GM18868 (cell line): ENCODE measurements around the gene ZEB2.
A peak's percentile ranks its signal among the peaks of the same experiment; 100 is the strongest.
"Not testable (repeated sequence)": the region's sequence is repeated elsewhere in the genome, so short reads cannot be mapped to it uniquely, and the experiment has no call there.

ENCODE experiments used
- ATAC-seq: cut with Tn5 transposase; IDR thresholded peaks from one replicate; pipeline ENCODE4 v1.9.1; 2021; ENCODE audit warnings: mild to moderate bottlenecking, moderate library complexity; ENCODE audit not compliant: unreplicated experiment

Gene ZEB2

DNA sequence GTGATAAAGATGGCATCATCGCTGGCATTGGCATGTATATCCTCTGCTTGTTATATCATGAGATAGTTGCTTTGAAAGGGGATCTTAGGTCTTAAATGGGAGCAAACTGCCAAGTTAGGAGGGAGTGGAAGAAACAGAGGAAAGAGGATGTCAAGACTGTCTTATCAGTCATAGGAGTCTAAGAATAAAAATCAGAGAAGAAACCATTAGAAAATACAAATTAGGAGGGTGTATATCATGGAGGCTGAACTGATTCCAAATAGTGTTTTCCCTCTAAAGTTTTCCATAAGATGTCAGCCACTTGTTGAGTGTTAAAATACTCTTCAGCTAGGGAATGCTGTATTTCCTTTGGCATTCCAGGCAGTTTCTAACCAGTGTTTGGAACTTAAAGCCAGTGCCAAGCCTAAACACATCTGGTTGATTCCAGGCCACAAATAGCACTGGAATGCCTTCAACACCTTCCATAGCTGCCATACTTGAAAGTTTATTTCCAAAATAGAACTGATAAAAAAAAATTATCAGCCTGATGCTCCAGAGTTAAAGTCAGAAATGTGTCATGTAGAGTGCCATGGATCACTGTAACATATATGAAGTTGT is 129.4 kb downstream of the ZEB2 start:
- no peak for ATAC-seq

DNA sequence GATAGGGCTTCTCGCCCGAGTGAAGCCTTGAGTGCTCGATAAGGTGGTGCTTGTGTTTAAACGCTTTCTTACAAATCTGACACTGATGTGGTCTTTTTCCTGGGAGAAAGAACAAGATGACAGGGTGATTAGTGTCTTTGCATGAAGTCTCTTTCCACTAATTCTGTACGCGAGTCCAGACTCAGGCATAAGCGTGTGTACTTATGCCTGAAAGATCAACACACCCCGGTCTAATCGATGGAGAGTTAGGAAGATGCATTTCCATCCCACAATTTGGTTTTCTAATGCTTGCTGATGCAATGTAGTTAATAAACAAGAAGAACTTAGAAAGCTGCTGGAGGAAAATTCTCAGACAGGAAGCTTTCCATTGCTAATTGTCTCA is 130.0 kb downstream of the ZEB2 start:
- ATAC-seq = no peak

DNA sequence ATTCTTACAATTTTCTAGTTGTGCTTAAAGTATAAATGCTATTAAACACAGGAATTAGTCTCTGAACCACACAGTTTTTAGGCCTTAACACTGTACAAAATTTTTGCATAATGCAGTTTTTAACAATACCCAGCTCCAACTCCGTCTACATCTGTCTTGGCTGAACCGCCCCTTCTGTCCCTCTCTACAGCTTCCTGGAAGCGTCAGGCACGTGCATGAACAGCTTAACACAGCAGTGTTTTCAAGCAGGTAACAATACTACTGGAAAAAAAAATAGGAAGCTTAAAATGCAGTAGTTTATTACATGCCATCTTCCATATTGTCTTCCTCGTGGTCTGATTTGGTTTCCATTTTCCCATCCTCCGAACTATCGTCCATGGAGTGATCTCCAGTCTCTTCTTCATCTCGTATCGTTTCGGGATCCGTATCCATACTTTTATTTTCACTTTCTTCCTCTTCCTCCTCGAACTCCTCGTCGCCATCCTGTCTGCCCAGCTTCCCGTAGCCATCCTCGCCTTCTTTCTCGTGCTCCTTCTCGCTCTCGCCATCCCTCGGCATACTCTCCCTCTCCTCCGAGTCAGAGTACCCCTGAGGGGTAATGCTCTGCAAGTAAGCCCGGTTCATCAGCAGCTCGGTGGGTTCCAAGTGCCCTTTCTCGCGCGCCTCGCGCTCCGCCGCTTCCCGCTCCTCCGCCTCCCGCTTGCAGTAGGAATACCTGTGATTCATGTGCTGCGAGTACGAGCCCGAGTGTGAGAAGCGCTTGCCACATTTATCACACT is 130.6 kb downstream of the ZEB2 start:
- ATAC-seq = no peak

DNA sequence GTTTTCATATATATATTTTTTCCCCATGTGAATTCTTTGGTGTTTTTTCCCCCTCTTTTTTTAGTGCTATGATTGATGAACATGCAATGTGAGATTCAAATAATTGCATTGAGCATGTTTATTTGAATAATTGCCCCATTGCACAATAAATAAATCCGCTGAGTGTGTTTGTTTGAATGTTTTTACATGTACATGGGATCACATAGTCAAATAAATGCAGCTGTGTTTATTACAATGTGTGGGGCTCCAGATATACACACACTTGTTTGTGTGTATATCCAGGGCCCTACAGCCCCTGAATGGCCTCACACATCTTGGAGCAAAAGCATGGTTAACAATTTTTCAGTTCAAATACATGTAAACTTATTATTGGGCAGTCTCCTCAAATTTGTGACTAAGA is 134.5 kb downstream of the ZEB2 start:
- no peak for ATAC-seq

DNA sequence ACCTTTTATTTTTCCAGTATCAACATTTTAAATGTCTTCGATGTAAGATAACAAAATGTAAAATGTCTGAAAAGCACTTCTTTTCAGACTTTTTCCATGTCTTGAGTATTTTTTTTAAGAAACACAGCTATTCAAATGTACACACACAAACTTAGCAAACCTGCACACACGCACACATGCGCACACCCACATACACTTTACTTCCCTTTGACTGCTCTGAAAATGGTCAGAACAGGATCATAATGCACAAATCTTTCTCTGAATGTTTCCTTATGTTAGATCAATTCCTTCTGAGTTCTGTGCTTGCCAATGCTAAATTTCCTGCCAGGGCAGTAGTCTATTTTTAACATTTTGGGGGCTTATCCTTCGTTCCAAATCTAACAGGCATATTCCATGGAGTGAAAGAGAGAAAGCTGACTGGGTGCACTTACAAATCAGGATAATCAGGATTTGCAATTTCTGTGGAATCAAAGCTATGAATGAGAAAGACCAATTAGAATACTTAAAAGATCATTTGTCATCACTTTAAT is 136.3 kb downstream of the ZEB2 start:
- no peak for ATAC-seq

DNA sequence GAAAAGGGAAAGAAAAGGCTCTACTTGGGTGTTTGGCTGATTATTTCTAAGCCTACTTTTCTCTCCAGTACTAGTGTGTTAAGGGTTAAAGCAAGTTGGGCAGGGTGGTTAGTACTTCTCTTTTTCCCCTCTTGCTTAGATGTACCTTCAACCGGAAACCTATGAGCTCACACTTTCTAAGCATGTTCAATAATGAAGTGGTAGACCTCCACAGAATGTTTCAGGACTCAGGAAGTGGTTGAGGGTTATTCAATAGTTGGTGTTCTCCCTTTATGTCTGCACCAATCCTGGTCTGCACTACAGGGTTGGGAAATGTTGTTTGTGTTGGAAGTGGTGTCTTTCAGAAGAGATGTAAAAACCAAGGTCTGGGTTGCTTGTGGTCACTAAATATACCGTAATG is 137.1 kb downstream of the ZEB2 start:
- ATAC-seq = peak; percentile 97

DNA sequence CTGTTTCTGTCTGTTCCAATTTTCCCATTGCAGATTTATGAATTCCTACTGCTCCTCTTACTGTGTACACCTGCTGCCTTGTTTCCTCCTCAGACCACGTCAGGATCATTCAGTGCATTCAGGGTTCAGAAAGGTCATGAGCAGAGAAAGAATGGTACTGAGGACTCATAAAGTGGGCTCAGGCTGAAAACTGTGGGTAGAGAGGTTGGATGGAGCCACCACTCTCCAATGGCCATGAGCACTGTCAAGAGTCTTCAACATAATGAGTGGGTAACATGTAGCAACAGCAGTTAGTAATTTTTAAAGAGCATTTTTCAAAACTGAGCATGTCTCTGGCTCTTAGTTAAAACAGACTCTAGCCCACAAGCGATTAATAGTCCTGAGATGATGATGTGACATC is 138.2 kb downstream of the ZEB2 start:
- no peak for ATAC-seq

DNA sequence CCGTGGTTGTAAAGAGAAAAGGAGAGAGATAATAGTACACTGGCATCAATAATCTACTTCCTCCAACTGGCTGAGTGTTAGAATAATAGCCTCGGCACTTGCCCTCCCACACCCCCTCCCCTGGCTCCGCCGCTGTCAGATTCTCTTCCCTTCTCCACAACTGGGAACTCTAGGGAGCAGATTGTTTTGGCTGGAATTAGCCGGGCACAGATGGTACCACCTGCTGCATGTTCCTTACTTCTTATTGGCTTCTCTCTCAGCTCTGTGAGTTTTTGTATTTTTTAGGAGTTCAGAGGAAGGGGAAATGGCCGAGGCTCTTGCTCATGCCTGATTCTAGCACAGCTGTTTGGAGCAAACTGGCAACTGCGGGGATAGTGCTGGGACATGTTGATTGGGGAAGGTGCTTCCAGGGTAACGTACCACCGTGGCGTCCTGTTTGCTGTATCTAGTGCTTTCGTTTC is 140.0 kb downstream of the ZEB2 start:
- no peak for ATAC-seq

DNA sequence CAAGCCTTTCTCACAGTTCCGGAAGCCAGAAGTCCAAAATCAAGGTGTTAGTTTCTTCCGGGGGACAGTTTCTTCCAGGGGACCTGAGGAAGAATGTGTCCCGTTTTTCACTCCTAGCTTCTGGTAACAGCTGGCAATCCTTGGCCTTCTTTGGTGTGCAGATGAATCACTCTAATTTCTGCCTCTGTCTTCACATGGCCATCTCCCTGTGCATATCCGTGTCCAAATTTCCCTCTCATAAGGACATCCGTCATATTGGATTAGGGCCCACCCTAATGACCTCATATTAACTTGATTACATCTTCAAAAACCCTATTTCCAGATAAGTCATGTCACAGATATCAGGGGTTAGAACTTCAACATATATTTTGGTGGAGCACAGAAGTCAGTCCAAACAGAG is 141.4 kb downstream of the ZEB2 start:
- no peak for ATAC-seq

DNA sequence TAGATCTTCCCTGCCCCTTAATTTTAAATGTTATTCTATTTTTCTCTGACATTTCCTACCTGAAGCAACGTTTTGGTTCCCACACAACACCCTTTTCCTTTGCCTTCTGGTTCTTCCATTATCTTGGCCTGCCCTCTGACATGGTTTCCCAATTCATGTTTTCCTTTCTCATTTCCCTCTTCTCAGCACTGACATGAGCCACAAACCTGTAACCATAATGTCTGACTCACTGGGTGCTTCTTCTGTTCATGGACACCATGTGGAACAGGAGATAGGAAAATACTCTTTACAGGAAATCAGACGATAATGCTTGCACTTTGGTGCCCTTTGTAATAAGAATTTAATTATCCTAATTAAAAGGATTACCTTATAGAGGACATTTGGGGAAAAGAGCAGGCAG is 142.0 kb downstream of the ZEB2 start:
- no peak for ATAC-seq

DNA sequence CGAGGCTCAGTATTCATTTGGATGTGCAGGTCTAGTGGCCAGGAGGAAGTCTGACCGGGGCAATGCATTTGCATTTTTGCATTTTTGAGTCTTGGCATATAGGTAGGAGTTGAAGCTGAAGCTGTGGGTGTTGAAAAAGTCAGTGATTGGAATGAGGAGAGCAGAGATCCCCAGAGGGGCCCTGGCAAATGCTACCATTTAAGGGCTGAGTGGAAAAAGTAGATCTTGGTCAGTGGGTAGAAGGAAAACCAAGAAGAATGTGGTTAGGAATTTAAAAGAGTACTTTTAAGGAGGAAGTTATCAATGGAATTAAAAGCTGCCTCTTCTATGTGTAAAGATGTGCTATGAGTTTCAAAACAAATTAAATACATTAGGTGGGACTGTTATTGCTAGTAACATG is 143.0 kb downstream of the ZEB2 start:
- no peak for ATAC-seq

DNA sequence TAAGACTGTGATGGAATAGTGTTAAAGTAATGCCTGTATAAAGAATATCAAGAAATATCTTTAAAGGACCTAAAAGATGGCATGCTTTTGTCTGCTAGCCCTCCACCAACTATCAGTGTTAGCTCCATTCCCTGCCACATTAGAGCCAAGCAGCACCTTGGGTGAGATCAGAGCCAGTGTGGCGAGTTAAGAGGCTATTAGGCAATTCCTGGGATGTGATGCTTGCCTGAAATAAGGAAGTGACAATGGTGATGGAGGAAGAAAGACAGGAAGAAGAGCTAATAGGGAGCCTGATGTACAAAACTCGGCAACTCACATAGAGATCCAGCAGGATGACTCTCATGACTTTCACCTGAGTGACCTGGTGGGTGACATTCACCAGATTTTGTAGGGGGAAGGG is 143.5 kb downstream of the ZEB2 start:
- ATAC-seq = no peak

DNA sequence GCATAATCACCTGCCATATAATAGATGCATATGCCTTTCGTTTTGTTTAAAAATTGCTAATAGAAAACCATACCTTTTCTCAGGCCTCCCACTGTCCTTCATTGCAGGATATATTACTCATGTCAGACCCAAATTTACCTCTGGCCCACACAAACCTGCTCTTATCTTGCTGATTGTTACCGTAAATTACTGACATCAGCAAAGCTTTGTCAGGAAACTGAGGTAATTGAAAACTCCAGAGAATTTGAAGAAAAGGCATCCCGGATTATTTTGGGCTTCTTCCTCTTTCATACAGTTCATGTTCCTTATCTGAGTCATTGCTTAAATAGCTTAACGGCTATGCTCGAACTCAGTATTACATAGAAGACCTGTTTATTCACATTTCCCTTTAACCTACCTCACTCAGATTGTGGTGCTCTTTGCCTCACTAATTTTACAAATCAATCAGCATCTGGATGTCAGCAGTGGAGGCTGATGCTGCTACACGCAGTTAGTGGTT is 145.7 kb downstream of the ZEB2 start:
- ATAC-seq = peak; percentile 79

DNA sequence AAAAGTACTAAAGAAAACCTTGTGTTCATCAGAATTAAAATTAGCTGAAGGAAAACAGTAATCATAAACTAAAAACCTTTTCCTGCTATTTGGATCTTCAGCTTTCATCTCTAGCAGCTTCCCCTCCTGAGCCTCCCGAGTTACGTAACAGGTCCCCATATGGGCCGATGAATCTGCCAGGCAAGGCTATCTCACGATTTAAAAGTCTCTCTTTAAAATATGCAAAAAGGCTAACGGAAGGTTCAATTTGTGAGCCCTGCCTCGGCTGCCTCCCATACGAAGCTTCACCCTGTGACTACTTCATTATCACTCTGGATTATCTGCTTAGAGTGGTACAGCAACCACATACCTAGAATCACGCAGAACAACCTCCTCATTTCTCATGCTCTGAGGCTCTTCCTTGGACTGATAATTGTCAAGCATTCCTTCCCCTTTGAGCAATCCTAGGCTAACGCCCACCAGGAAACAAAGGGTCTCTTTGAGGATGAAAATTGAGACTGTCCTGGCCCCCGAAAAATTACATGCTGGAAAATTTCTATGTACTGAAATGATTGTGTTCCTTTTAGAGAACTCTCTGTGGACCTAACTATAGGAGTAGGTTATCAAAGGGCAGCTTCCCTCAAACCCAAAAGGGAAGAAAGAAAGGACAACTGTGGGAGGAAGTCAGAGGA is 147.4 kb downstream of the ZEB2 start:
- no peak for ATAC-seq

DNA sequence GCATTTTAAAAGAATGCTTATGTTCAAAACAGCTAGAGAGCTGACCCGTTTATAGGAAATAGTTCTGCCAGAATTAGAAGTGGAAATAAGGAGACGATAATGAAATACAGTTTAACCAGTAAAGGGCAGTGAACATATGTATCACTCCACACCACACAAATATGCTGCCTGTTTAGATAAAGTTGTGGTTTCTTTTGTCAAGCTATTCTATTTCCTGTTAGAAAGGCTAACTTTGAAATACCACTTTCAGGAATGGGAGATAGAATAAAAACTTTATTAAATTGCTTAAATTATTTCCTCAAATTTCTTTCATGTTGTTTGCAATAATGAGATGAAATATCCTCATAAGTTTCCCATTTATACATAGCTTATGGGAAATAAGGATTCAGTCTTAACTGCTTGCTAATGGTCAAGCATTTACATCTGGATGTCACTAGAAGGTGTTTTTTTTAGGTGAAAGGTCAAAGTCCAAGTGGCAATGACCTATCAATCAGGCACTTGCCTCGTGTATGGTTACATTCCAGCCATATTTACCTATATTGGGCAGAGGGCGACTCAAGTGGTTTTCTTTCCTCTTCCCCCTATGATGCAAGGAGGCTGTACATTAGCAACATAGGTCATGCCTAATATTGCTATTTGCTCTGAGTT is 148.9 kb downstream of the ZEB2 start:
- no peak for ATAC-seq

DNA sequence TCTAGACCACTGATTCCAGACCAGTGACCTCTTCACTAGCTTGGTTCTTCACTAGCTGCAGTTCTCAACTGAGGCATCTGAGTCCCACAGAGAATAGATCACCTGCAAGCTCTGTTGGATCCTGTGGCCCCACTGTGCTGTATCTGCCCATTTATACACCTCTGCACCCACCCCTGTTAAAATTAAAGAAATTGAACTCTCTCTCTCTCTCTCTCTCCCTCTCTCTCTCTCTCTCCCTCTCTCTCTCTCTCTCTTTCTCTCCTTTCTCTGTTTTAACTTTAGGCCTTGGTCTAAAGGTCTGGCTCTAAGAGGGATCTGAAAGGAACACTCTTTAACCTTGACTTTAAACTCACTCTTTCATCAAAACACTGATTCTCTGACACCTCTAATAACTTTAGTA is 150.5 kb downstream of the ZEB2 start:
- no peak for ATAC-seq

DNA sequence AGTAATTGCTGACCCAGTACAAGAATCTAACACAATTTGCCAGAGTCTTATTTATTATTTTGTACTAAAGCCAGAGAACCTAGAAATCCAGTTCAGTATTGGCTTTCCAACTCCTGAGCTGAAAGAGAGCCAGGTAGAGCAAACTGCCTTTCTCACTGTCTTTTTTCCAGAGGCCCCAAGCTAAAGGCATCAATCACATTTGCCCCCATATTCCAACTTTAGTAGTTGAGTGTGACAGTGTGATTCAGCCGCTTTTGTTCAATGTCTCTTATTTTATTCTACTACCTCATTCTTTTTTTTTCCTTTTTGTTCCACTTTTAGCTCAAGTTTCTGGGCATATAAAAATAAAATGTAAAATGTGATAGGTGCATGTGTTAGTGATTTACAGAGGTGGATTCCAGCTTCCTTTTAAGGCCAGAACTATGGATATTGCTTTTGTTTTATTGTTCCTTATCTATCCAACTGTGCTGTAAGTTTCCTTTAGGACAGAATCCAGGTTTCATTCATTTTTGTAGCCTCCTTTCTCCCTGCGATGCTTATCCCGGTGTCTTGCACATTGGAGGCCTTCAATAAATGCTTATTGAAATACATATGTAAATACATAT is 153.0 kb downstream of the ZEB2 start:
- no peak for ATAC-seq

DNA sequence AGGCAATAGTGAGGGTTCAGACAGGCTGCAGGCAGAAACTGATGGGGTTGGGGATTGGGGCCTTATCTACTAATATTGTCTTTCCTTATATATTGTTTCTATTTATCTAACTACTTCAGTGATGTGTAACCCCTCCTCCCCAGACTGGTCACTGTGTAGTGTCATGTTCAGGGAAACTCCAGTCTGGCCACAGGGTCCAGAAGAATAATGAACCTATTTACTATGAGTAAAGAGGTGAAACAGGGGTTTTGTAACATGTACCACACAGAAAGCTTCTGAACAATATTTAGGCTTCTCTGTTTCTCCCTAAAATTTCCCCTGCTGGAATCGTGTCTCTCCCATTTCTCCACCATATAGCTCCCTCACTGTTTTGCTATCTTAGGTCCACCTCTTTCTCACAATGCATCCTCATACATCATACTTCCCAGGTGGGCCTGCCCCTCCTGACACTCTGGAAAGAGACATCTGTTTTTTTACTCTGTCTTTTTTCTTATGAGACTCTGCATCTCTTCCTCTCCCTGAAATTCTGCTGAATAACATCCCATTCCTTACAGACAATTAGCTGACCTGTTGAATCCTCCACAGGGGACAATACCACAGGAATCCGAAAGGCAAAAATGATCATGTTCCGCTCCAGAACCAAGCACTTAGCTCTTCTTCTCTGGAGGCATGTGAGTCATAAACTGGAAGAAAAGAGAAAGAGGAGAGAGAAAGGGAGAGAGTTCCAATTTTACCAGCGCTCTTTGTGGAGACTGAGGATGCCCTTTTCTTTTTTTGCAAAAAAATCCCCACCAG is 154.8 kb downstream of the ZEB2 start:
- peak; percentile 97 for ATAC-seq

DNA sequence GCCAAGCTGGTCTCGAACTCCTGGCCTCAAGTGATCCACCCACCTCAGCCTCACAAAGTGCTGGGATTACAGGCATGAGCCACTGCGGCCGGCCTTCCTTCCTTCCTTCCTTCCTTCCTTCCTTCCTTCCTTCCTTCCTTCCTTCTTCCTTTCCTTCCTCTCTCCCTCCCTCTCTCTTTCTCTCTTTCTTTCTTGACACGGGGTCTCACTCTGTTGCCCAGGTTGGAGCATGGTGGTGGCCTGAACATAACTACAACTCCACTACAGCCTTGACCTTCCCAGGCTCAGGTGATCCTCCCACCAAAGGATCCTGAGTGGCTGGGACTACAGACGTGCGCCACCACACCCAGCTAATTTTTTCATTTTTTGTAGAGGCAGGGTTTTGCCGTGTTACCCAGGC is 155.7 kb downstream of the ZEB2 start:
- not testable (repeated sequence) for ATAC-seq

DNA sequence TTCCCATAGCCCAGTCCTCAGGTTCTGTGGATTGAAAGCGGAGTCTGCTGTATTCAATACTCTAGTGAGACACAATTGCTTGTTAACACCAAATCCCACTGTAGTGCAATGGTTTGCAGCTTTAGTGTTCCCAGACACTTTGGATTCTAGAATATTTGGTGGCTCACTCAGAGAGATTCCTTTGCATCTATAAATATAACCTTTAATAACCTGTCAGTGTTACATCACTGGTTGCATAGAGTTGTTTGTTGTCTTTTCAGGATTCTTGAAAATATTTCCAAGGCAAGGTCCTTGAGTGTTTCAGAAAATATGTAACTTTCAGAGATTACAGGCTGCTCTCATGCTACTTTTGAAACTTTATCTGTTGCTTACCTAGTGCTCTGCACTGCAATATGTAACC is 157.5 kb downstream of the ZEB2 start:
- ATAC-seq = no peak
